Fibroblast of skin of back (primary cell): ENCODE measurements around the gene LHX8.
"Not testable (repeated sequence)": the region's sequence is repeated elsewhere in the genome, so short reads cannot be mapped to it uniquely, and the experiment has no call there.

Experiments used
- DNase-seq: peaks from one replicate; pipeline ENCODE4 v3.0.0-alpha.2; 2013

LHX8 gene

DNA sequence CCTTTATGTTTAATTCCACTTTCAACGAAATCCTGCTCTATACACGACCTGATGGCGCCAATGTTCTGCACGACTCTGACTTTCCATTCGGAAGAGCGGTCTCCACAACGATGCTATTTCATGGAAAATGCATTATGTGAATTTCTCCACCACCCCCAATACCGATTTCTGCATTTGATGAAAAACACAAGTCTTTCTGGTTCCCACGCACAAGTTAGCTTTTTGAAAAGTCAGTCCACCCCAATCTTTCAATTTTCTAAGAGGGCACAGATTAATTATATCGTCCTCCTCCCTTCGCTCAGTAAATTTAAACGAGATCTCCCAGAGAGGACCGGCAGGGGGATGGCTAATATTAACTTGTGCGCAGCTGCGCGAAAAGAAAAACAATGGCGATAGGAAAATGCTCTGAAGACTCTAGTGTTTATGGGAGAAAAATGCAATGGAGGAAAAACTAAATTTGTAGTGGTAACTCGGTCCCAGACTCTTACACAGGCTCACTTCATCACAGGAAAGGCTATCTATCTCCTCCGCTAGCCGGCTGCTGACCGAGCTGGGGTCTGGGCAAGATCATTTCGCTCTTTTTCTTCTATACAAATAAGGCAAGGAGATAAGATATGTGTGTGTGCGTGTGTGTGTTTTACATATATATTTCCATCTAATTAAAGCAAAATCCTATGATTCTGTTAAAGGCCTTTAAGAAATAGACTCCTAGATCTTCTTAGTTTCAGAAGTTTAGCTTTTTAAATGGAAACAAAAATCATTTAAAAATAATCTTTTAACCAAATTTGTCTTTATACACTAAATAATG is 1.2 kb upstream of the LHX8 start:
- no peak for DNase-seq

DNA sequence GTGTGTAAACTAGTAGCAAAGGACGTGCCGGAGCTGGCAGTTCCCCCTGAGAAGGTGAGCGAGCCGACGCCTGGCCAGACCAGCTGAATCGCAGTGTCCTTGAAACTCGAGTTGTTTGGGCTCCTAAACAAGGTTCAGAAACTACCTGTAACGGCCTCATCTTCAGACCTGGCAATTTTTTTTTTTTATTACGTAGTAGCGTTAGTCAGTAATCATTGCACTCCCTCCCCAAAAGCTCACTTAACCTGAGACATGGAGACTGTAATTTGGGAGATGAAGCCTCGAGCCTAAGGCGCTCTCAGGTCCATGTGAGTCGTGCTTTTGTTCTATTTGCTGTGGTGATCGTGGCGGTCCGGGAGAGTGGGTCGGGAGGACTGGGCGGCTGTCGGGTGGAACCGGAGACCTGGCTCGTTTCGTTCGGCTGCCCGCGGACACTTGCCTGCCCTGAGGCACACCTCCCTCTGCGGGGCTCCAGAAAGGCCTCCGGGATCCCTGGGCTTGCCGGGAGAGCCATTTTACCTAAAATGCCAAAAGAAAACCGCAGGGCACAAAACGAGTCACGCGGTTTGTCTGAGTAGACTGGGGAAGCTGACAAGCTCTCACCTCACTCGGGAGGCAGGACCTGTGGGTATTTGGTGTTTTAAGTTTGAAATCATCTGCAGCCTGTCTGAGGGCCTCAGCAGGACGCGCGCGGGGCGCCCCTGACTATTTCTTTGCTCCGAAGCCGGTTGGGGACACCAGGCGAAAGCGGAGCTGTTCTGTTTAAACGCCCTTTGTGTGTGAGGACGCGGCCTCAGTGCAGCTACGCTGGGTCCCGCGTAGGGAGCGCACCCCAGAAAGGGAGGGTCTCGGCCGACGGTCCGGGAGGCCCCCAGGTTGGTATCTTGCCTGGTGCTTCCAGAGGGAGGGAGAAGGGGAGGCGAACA is 722 bp downstream of the LHX8 start:
- DNase-seq: no peak

DNA sequence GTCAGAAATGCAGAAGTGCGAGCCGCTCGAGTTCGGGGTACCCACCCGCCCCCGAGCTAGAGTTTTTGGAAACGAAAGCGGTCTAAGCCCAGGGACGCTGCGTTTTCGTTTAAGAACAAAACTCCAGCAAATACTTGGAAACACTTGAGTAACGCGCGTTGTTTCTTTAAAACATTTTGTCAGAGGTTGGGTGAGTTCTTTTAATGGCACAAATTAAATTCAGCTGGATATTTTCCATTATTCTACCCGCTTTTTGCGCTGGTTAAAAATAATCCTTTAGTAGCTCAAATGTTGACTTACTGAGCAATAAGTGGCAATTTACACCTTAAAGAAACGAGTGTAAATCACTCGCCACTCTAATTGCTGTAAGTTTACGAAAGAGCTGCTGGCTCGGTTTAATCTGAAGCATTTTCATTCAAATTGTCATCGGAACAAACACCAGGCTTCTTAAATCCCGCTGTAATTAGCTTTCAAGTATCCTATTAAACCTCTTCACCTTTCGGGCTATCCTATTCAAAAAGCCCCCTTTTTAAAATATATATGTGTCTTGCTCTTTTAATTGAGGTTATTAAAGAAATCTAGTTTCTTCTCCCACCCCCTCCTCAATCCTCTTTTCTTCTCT is 1.5 kb downstream of the LHX8 start:
- no peak for DNase-seq

DNA sequence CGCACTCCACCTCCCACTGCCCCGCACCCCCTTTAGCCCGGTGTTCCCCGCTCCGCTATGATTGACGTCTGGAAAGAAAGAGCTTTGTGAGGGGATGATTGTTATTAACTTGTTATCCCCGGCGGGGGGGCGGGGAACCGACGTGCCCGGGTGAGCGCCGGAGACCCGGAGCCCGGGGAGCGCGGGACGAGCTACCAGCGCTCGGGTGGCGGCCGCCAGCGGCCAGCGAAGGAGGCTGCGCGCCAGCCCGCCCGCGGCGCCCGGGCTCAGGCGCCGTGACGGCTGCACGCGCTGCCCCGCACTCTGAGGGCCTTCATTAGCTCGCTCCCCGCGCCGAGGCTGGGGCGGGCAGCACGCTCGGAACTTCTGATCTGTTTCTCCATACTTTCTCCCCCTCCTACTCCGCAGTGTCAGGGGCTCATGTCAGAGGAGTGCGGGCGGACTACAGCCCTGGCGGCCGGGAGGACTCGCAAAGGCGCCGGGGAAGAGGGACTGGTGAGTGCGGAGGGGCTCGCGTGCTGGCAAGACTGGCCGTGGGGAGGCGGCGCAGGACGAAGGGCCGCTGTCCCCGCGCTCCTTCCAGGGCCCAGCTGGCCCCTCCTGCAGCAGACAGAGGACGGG is 2.1 kb downstream of the LHX8 start:
- no peak for DNase-seq

GRCh38 chr1:75136921-75137641 is 2.9 kb downstream of the LHX8 start:
- peak; percentile 27 for DNase-seq

DNA sequence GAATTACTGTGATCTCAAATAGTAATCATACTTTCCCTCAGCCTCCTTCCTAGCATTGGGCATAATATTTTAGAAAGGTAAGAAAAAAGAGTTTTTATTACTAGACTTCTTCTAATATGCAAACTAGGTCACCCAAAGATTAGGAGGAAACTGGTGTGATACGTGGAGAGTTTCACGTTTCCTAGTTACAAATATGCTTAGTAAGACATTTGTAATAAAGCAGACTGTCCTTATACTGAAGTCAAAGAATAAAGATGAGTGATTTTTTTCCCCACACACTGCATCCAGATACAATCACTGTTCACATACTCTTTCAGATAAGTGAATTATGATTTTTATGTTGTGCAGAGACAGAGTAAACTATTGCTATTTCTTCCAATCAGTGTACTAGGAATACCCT is 17.9 kb downstream of the LHX8 start:
- DNase-seq: no peak

GRCh38 chr1:75159154-75159553 is 25.0 kb downstream of the LHX8 start:
- no peak for DNase-seq

DNA sequence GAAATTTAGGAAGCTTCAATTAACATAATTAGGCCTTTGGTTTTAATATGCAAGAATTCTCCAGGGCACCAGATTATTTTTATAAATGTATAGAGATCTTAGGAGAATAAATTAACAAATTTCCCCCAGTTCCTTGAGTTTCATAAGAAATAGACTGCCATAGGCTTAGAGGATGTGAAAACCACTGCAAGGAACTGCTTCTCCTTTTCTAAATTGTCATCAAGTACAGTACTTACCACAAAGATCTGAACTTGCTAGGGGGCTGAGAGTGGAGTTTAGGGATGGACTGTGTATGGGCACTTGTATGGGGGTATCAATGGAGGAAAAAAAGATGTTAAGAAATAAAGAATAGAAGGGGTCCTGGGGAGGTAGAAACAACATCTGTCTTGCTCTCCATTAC is 31.1 kb downstream of the LHX8 start:
- no peak for DNase-seq

- no peak for DNase-seq
Observed at GRCh38 chr1:75166821-75167220, 32.6 kb downstream of the LHX8 start.

DNA sequence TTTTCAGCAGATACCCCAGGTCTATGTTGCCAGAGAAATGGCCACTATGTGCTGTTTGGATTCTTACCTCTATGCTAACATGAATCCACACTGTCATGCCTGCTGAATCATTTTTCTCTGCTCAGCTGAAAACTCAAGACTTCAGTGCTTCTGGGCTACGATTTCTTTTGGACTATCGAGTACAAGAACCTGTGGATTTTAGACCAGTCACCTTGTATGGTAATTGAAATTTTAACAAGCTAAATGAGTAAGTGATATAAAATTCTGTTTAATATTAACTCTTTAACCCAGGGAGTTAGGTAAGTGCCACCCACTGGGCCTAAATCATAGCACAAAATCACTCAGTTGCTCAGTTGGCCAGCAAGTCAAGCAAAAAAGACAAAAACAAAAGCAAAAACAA is 35.8 kb downstream of the LHX8 start:
- no peak for DNase-seq

DNA sequence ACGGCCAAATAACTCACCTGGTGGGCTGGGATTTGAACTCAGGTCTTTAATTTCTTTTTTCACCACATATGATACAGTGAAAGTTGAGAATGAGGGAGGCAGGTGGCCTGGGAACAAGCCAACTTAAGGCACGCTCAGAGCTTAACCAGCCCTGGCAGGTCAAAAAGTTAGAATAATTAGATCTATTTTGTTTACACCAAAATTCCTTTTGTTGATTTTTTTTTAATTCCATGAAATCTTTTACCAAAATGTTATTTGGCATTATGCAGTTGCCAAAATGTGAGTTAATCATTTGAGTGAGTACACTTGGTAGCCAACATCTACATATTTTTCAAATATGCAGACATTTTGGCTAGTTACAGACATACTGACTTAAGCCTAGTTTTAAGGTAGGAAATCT is 36.8 kb downstream of the LHX8 start:
- DNase-seq: no peak

GRCh38 chr1:75171876-75172275 is 37.7 kb downstream of the LHX8 start:
- DNase-seq: no peak

- DNase-seq: peak; percentile 14
Observed at GRCh38 chr1:75172556-75172955, 38.4 kb downstream of the LHX8 start.

GRCh38 chr1:75174031-75174760 is 40.0 kb downstream of the LHX8 start:
- no peak for DNase-seq

GRCh38 chr1:75181214-75181955 is 47.2 kb downstream of the LHX8 start:
- DNase-seq: not testable (repeated sequence)

- no peak for DNase-seq
Observed at GRCh38 chr1:75188892-75189291, 54.7 kb downstream of the LHX8 start.

GRCh38 chr1:75198163-75198562 is 64.0 kb downstream of the LHX8 start:
- no peak for DNase-seq

- DNase-seq: no peak
Observed at GRCh38 chr1:75198761-75199160, 64.6 kb downstream of the LHX8 start.

DNA sequence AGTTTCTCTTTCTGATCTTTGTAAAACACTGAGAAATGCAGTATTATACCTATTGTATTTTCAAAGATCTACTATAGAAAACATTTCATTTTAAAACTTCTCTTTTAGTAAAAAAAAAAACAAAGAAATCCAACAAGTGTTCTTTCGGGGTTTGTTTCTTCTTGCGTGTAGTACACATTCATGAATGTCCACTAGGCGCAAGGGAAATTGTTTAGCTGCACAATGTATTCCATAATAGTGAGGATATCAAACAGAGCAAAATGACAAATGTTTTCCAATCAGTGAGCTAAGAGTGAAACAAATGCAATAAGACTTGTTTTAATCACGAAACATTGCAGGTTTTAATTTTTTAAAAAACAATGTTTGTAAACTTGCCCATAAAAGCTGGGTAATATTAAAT is 68.6 kb downstream of the LHX8 start:
- DNase-seq: no peak

- peak; percentile 40 for DNase-seq
Observed at GRCh38 chr1:75203415-75204277, 69.5 kb downstream of the LHX8 start.
